ENCODE data around the gene PURA. TPM values are rescaled to one million over a fixed set of nuclear protein-coding genes. Genes with fewer than 3 reads are reported as not detected.

The PURA gene
- total RNA-seq: 30.7 TPM
- long read RNA-seq, full-length matches to known transcripts: 43 of 80 reads
- long read RNA-seq, partial matches to known transcripts: 0 of 80 reads
- long read RNA-seq, other reads (novel, unspliced or antisense): 37 of 80 reads

DNA sequence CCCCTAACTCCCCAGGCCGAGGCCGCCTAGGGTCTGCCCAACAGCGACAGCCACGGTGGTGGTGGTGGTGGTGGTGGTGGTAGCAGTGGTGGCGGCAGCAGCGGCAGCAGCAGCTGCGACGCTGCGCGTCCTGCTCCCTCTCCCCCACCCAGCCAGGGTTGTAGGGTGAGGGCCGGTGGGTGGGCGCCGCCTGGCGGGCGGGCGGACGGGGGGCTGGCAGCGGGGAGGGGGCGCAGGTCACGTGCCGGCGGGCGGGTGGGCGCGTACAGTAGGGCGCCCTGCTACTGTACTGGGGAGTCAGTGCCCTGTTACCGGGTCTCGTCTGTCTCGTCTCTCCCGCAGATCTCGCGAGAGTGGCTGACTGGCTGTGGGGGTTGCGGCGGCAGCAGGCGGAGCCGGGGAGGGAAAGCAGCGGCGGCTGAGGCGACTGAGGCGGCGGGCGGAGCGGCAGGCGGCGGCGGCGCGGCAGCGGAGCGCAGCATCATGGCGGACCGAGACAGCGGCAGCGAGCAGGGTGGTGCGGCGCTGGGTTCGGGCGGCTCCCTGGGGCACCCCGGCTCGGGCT lies at the start of gene PURA:
TSS of gene PURA (plus strand) at position 411 of the 565 bp plus-strand sequence. CDS start at position 484, 73 bp downstream.
- intact Hi-C loops (cut with DNase I): no loop called here
- DNase-seq (ENCODE audit: low spot score): peak; percentile 96

GRCh38 chr5:140072812-140073211 lies 41.1 kb upstream of the PURA start:
- intact Hi-C loops (cut with DNase I): loop anchor here (1.0 to 10.0 kb wide), 3 partner anchors 72 to 282 kb away; no protein-coding TSS in a partner anchor
- no peak for DNase-seq (ENCODE audit: low spot score)

- DNase-seq (ENCODE audit: low spot score): no peak
- intact Hi-C loops (cut with DNase I): loop anchor here (2.0 to 10.0 kb wide), 2 partner anchors 72 to 282 kb away; no protein-coding TSS in a partner anchor
These were observed 40.6 kb upstream of the PURA start for GRCh38 chr5:140073296-140073695.

DNA sequence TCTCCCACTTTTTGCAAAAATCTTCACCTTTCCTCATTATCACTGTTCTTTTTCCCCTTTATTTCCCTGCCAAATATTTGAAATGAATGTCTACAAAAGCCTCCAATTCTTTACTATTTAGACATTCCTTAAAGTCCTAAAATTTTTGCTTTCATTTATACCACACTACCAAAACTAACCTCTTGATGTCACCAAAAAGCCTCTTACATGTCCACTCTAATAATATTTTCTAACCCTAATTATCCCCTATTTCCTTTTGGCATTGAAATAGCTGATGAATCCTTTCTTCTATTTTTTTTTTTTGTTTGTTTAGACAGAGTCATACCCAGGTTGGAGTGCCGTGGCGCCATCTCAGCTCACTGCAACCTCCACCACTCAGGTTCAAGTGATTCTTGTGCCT lies 38.5 kb upstream of the PURA start:
- DNase-seq (ENCODE audit: low spot score): no peak
- intact Hi-C loops (cut with DNase I): loop anchor here (10.0 kb wide), 1 partner anchor 279 kb away; no protein-coding TSS in a partner anchor

GRCh38 chr5:140076142-140076541 lies 37.8 kb upstream of the PURA start:
- DNase-seq (ENCODE audit: low spot score): no peak
- intact Hi-C loops (cut with DNase I): loop anchor here (10.0 kb wide), 1 partner anchor 279 kb away; no protein-coding TSS in a partner anchor

DNA sequence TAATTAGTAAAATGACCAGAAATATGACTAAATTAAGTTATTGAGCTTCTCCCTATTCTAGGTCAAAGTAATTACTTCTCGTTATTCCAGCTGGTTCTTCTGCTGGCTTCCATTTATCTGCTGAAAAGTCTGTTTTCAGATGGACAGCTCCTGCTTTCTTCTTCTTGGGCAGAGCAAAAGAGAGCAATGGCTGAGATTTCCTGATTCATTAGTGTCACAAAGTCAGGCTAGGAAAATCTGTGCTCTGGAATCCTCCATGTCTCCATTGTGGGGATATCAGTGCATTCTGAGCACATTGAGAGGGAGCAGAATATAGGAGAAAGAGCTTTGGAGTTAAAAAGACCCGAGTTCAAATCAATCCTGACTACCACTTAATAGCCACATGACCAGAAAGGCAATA lies 37.1 kb upstream of the PURA start:
- no peak for DNase-seq (ENCODE audit: low spot score)
- intact Hi-C loops (cut with DNase I): loop anchor here (10.0 kb wide), 1 partner anchor 278 kb away; no protein-coding TSS in a partner anchor

- DNase-seq (ENCODE audit: low spot score): no peak
- intact Hi-C loops (cut with DNase I): no loop called here
These were observed 30.8 kb upstream of the PURA start for GRCh38 chr5:140083120-140083519.

DNA sequence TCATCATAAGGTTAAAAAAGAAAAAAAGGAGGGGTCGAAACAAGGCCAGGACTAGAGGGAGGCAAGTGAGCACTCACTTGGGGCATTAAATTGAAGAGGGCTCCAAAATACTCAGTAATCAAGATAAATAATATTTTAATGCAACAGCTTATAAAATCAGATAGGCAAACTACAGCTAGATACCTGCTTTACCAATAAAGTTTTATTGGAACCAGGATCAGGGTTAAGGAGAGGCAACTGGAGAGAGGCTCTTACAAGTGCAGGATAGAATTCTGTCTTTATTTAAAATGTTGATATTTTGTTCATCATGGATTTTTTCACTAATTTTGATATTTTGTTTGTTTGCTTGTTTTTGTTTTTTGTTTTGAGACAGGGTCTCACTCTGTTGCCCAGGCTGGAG lies 30.3 kb upstream of the PURA start:
- intact Hi-C loops (cut with DNase I): no loop called here
- no peak for DNase-seq (ENCODE audit: low spot score)

GRCh38 chr5:140084541-140084940 lies 29.4 kb upstream of the PURA start:
- intact Hi-C loops (cut with DNase I): no loop called here
- no peak for DNase-seq (ENCODE audit: low spot score)

DNA sequence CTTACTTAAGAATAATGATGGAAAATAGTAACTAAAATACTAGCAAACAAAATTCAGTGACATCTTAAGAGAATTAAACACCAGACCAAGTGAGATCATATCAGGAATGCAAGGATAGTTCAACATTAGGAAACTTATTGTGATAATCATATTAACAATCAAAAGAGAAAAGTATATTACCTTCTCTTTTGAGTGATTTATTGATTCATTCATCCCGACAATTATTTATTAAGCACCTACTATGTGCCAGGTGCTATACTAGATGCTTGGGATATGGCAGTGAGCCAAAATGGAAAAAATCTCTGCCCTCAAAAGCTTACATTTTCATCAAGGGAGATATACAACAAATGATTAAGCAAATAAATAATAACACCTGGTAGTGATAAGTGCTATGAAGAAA lies 23.7 kb upstream of the PURA start:
- intact Hi-C loops (cut with DNase I): no loop called here
- no peak for DNase-seq (ENCODE audit: low spot score)

DNA sequence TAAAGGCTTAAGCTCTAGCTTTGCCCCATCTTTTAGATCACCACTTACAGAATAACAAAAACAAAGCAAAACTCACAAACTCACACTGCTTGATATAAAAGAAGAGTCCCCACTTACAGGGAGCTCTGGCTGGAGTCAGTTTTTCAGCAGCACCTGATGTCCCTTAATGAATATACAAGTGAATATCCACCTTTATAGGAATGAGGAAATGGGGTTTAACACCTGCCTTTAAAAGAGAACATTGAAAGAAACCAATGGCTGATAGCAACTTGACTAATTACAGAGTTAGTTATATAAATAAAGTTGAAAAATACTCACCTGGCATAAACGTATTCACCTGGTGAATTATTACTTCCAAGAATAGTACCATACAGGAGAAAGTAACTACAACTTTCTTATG lies 20.7 kb upstream of the PURA start:
- intact Hi-C loops (cut with DNase I): no loop called here
- no peak for DNase-seq (ENCODE audit: low spot score)

- intact Hi-C loops (cut with DNase I): no loop called here
These were observed 20.0 kb upstream of the PURA start for GRCh38 chr5:140093866-140094265.

DNA sequence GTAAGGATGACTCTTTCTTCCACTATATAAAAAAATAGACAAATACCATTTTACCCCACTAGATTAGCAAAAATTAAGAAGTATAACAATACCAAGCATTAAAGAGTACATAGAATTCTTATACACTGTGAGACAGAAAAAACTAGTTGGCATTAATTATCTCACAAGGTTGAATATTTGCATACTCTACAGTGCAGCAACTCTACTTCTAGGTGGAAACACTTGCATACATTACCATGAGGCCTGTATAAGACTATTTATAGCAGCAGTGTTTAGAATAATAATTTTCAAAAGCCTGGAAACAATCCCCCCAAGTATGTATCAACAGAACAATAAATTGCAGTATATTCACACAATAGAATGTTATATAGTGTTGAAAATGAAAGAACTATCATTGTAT lies 19.0 kb upstream of the PURA start:
- no peak for DNase-seq (ENCODE audit: low spot score)
- intact Hi-C loops (cut with DNase I): no loop called here

More at GRCh38 chr5:140093866-140094265, 20.0 kb upstream of the PURA start:
- no peak for DNase-seq (ENCODE audit: low spot score)

GRCh38 chr5:140101179-140101578 lies 12.7 kb upstream of the PURA start:
- intact Hi-C loops (cut with DNase I): no loop called here
- DNase-seq (ENCODE audit: low spot score): no peak

GRCh38 chr5:140103154-140103553 lies 10.8 kb upstream of the PURA start:
- DNase-seq (ENCODE audit: low spot score): no peak
- intact Hi-C loops (cut with DNase I): no loop called here

- DNase-seq (ENCODE audit: low spot score): no peak
- intact Hi-C loops (cut with DNase I): no loop called here
These were observed 9.8 kb upstream of the PURA start for GRCh38 chr5:140104100-140104499.

GRCh38 chr5:140106101-140106500 lies 7.8 kb upstream of the PURA start:
- intact Hi-C loops (cut with DNase I): loop anchor here (5.0 kb wide), 1 partner anchor 41 kb away; no protein-coding TSS in a partner anchor
- DNase-seq (ENCODE audit: low spot score): no peak

DNA sequence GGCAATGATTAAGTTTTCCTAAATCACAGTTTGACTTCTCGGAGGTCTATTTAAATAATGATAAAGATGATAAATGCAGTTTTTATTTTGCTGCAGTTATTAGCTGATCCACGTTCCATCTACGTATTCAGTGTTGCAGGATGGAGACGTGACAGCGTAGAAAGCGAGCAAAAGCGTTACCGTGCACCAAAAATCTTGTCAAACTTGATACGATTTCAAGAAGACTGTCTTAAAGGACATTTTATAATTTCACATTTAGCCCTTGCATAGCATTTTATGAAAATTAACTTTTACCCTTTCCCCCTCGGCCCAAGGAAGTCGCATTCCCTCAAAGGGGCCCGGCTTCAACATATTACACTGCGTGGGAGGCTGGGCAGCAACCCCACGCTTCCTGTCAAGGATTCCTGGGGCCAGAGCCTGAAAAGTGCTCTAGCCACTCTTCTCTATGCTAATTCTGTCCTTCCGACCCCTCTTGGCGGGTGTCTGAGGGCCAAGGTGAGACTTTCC lies 7.1 kb upstream of the PURA start:
- intact Hi-C loops (cut with DNase I): loop anchor here (5.0 kb wide), 1 partner anchor 40 kb away; no protein-coding TSS in a partner anchor

GRCh38 chr5:140107312-140108092 lies 6.4 kb upstream of the PURA start:
- intact Hi-C loops (cut with DNase I): loop anchor here (5.0 kb wide), 1 partner anchor 40 kb away; no protein-coding TSS in a partner anchor
- peak; percentile 96 for DNase-seq (ENCODE audit: low spot score)

More for the DNA sequence above, 7.1 kb upstream of the PURA start:
- DNase-seq (ENCODE audit: low spot score): no peak
